Immature natural killer cell (primary cell): ENCODE results near the gene DAPK1. TPM values are rescaled to one million over a fixed set of nuclear protein-coding genes. Genes with fewer than 3 reads are reported as not detected.

Source experiments
- DNase-seq, 3 donors: peaks; one replicate each; pipeline ENCODE4 v3.0.0; 2022; ENCODE audit warnings: mixed read lengths in 1 of 3
- H3K27ac Mint-ChIP-seq, 6 donors: one replicate each; pipeline ENCODE4 v1.8.0; 2020; ENCODE audit warnings: mixed read lengths in 6 of 6, mild to moderate bottlenecking in 5 of 6, inconsistent platforms in 4 of 6, moderate library complexity in 3 of 6
- H3K27me3 Mint-ChIP-seq, 3 donors: one replicate each; pipeline ENCODE4 v1.8.0; 2020 to 2021; ENCODE audit warnings: low read depth in 3 of 3, mild to moderate bottlenecking in 3 of 3, mixed read lengths in 3 of 3, moderate library complexity in 3 of 3, inconsistent platforms in 1 of 3
- H3K36me3 Mint-ChIP-seq, 3 donors: one replicate each; pipeline ENCODE4 v1.8.0; 2020; ENCODE audit warnings: mixed read lengths in 3 of 3, inconsistent platforms in 2 of 3, mild to moderate bottlenecking in 2 of 3
- H3K4me1 Mint-ChIP-seq, 2 donors: one replicate each; pipeline ENCODE4 v1.8.0; 2020; ENCODE audit warnings: inconsistent platforms in 2 of 2, mild to moderate bottlenecking in 2 of 2, mixed read lengths in 2 of 2, moderate library complexity in 1 of 2
- H3K4me3 Mint-ChIP-seq, 5 donors: one replicate each; pipeline ENCODE4 v1.8.0; 2020; ENCODE audit warnings: mild to moderate bottlenecking in 5 of 5, mixed read lengths in 5 of 5, inconsistent platforms in 3 of 5, moderate library complexity in 3 of 5
- H3K9me3 Mint-ChIP-seq, 6 donors: one replicate each; pipeline ENCODE4 v1.8.0; 2020; ENCODE audit warnings: mild to moderate bottlenecking in 6 of 6, mixed read lengths in 6 of 6, inconsistent platforms in 4 of 6, moderate library complexity in 3 of 6
- polyA plus RNA-seq, 3 donors: library from polyadenylated mRNA; unstranded; fragments of 300-500 nt; fragmentation: Illumina TruSeq; gene quantifications; one replicate each; pipeline ENCODE4 v1.2.3, GENCODE V29; 2021

DAPK1 gene
- 1 to 10 TPM in 1 of 3 donors, under 1 TPM in 1, not detected in 1; 0.82 to 1.3 TPM for polyA plus RNA-seq

DNA sequence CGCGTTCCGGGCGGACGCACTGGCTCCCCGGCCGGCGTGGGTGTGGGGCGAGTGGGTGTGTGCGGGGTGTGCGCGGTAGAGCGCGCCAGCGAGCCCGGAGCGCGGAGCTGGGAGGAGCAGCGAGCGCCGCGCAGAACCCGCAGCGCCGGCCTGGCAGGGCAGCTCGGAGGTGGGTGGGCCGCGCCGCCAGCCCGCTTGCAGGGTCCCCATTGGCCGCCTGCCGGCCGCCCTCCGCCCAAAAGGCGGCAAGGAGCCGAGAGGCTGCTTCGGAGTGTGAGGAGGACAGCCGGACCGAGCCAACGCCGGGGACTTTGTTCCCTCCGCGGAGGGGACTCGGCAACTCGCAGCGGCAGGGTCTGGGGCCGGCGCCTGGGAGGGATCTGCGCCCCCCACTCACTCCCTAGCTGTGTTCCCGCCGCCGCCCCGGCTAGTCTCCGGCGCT, at the start of gene DAPK1:
TSS of gene DAPK1 (plus strand) at position 264 of the 442 bp plus-strand sequence. CDS start 1,211 bp downstream, outside the sequence.
- H3K36me3 Mint-ChIP-seq: no peaks in the 10 kb centered on the region
- peak within 1 kb of the TSS in 4 of 5 donors; percentile 48 to 80 (median 59) for H3K4me3 Mint-ChIP-seq
- peaks cover 4 to 20% (median 19%) of the 10 kb centered on the region in 3 donors for H3K27me3 Mint-ChIP-seq
- peaks cover 0 to 1% (median 0%) of the 10 kb centered on the region in 6 donors for H3K9me3 Mint-ChIP-seq
- DNase-seq: no peak
- H3K27ac Mint-ChIP-seq: no peak within 1 kb of the TSS
- peaks cover 0 to 4% of the 10 kb centered on the region in 2 donors for H3K4me1 Mint-ChIP-seq

DNA sequence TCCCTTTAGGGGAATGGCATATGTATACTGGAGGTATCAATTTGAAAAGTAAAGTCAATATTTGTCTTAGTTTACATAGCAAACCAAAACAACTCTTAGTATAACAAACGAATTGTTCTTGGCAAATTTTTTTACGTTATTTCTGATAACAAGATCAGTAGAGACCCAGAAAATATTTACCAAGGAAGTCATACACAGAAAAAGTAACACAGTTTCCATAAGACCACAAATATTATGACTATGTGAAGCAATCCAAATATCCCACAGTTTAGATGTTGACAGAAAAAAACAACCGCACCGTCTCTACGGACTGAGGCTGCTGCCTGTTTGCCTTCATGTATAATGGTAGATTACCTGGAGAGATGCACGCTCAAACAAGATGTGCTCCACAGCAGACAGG, 46.5 kb upstream of the DAPK1 start:
- no peak overlapping the region for H3K27ac Mint-ChIP-seq

DNA sequence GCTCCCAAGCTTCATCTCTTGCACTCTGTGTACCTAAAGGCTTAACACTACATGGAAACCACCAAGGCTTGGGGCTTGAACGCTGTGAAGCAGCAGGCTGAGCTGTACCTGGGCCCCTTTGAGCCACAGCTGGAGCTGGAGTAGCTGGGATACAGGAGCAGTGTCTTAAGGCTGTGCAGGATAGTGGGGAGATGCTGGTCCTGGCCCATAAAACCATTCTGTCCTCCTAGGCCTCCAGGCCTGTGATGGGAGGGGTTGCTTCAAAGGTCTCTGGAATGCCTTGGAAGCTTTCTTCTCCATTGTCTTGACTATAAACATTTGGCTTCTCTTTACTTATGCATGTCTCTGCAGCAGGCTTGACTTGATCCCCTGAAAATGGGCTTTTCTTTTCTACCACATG, 42.3 kb upstream of the DAPK1 start:
- Mint-ChIP-seq H3K27me3 (peaks cover 1 to 8% (median 1%) of the 10 kb centered on the region in 3 donors), H3K36me3 (peaks cover 0 to 6% (median 5%) of the 10 kb centered on the region in 3 donors), H3K4me1 (no peaks in the 10 kb centered on the region), H3K4me3 (no peak overlapping the region), H3K27ac (no peak overlapping the region), H3K9me3 (peaks cover 0 to 5% (median 0%) of the 10 kb centered on the region in 6 donors)
- no peak for DNase-seq

More for the DNA sequence above, 46.5 kb upstream of the DAPK1 start:
- H3K36me3 Mint-ChIP-seq: peaks cover 0 to 6% (median 0%) of the 10 kb centered on the region in 3 donors
- H3K9me3 Mint-ChIP-seq: peaks cover 0 to 5% (median 0%) of the 10 kb centered on the region in 6 donors
- DNase-seq: no peak
- H3K4me3 Mint-ChIP-seq: no peak overlapping the region
- H3K27me3 Mint-ChIP-seq: peaks cover 1 to 9% (median 5%) of the 10 kb centered on the region in 3 donors
- H3K4me1 Mint-ChIP-seq: peaks cover 3 to 7% of the 10 kb centered on the region in 2 donors

DNA sequence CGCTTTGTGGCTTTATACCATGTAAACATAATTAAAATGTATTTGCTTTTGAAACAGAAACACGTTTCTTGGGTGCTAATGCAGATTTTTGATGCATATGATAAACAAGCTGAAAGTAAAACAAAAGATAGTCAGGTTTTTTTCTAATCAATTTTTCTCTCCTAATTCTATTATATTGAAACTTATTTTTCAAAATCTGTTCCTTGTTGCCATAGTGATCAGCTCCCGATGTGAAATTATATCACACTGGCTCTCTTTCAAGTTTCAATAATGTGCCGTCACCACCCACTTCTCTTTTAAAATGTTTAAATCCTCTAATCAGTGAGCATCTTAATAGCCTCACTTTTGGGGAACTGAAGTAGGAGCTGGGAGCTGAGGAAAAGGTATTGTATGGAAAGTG, 36.4 kb upstream of the DAPK1 start:
- no peak for DNase-seq
- H3K4me3 Mint-ChIP-seq: no peak overlapping the region
- peaks cover 7 to 10% of the 10 kb centered on the region in 2 donors for H3K4me1 Mint-ChIP-seq
- H3K9me3 Mint-ChIP-seq: peaks cover 0 to 2% (median 0%) of the 10 kb centered on the region in 6 donors
- H3K27me3 Mint-ChIP-seq: peaks cover 0 to 8% (median 3%) of the 10 kb centered on the region in 3 donors
- H3K27ac Mint-ChIP-seq: no peak overlapping the region
- peaks cover 0 to 5% (median 0%) of the 10 kb centered on the region in 3 donors for H3K36me3 Mint-ChIP-seq

DNA sequence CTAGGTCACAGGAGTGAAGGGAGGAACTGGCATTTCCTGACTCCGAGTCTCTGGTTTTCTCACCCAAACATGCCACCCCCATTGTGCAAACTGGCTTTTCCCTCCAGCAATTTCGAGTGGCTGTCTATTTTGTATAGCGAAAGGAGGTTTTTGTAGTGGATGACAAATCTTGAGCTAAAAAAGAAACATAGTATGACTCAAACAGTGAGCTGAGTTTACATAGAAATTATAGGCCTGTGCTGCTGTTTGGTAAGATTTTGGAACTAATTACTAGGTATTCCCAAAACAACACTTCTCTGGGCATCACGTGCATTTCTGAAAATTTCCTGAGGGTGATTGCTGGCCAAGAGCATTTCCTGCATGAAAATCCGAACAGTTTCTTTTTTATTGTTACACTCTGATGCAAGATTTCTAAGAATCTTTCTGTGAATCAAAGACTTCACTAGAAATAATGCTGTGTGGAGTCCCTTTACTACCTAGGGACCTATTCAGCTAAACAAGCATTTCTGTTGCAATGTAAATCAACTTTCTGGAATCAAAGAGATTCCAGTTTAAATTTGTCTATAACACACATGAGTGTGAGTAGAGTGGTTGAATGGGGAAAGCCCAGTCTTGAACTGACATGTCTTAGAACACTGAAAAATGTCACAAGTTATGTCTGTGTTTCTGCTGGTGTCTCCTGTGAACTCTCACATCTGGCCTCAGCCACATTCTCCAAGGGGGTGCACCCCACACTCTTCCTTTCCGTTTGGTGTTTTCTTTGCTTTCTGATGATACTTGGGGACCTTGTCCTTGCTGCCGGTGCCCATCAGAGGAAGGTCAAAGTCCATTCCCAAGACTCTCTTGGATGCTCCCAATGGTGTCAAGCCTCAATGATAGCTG, 33.3 kb upstream of the DAPK1 start:
- Mint-ChIP-seq H3K36me3 (no peaks in the 10 kb centered on the region), H3K4me1 (peaks cover 7 to 10% of the 10 kb centered on the region in 2 donors), H3K27ac (peak overlapping the region in 2 of 6 donors; percentile 60 to 72), H3K4me3 (peak overlapping the region in 2 of 5 donors; percentile 52 to 56), H3K27me3 (peaks cover 0 to 3% (median 3%) of the 10 kb centered on the region in 3 donors), H3K9me3 (peaks cover 0 to 2% (median 0%) of the 10 kb centered on the region in 6 donors)
- no peak for DNase-seq

DNA sequence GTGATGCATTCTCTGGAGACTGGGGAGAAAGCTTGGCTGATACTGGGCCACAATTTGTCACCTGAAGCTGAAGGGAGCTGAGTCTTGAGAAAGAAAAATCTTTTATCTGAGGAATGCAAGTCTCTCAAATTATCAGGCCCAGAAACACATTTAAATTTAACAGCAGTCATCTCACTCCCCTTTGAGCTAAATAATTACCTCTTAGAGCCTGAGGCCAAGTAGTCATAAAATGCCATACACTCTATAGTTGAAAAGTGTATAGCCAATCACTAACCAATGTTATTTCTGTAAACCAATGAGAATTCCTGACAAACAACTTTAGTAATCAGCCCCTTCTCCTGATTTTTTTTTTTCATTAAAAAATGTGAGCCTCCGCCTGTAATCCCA, 32.7 kb upstream of the DAPK1 start:
- H3K27ac Mint-ChIP-seq: peak overlapping the region in 2 of 6 donors; percentile 60 to 72
- H3K36me3 Mint-ChIP-seq: no peaks in the 10 kb centered on the region
- H3K9me3 Mint-ChIP-seq: peaks cover 0 to 2% (median 0%) of the 10 kb centered on the region in 6 donors
- no peak for DNase-seq
- H3K27me3 Mint-ChIP-seq: peaks cover 0 to 3% (median under 1%) of the 10 kb centered on the region in 3 donors
- H3K4me3 Mint-ChIP-seq: peak overlapping the region in 2 of 5 donors; percentile 52 to 56
- H3K4me1 Mint-ChIP-seq: peaks cover 7 to 10% of the 10 kb centered on the region in 2 donors

DNA sequence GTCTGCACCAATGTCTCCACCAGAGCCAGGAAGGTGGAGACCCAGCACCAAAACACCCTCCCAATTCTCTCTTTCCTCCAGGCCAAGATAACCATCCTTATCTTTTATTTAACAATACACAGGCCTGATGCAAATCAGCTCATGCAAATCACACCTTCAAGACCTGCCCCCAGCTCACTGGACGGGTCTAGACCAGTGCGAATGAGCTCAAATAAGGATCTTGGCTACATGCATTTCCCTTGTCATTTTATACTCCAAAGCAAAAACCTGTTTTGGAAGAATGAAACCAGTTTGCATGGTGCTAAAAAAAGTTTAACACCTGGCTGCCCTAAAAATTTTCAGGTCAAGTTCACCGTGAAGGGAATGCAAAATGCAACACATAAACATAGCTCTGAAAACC, 31.9 kb upstream of the DAPK1 start:
- Mint-ChIP-seq H3K27me3 (peaks cover 0 to 3% (median 0%) of the 10 kb centered on the region in 3 donors), H3K36me3 (no peaks in the 10 kb centered on the region), H3K4me3 (no peak overlapping the region), H3K9me3 (peaks cover 0 to 2% (median 0%) of the 10 kb centered on the region in 6 donors), H3K27ac (no peak overlapping the region), H3K4me1 (peaks cover 7 to 10% of the 10 kb centered on the region in 2 donors)
- DNase-seq: no peak

DNA sequence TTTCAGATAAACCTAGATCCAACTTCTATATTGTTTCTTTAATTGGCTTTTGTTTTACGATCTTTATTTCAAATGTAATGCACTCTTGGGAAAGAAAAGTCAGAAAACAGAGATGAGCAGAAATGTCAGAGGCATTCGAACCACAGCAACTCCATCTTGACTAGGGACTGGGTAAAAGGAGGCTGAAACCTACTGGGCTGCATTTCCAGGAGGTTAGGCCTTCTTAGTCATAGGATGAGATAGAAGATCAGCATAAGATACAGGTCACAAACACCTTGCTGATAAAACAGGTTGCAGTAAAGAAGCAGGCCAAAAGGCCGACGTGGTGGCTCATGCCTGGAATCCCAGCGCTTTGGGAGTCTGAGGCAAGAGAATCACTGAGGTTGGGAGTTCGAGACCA, 30.5 kb upstream of the DAPK1 start:
- no peaks in the 10 kb centered on the region for H3K36me3 Mint-ChIP-seq

DNA sequence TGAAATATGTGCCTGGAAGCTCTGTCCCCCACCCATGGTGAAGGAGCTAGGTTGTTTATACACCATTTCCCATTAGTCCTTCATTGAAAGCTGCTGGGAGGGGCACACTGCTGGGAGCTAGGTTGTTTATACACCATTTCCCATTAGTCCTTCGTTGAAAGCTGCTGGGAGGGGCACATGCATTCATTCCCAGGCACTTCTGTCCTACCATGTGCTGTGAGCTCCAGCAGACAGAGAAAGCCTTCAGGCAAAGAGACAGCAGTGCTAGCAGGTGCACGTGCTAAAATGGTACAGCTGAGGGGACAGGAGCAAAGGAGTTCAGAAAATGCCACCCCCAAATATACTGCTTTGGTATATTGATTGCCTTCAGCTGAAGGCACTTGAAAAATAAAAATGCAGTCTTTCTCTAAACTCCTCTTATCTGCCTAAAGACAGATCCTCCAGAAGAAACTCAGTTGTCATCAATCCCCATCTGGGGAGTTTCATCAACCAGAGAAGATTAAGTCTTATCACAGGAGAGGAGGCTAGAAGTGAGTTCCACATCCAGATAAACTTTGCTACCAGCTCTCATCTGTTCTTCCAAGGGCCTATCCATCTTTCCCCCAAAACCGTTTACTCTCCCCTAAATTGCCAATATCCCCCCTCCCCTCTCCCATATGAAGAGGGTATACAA, 27.7 kb upstream of the DAPK1 start:
- peaks cover 0 to 1% (median 0%) of the 10 kb centered on the region in 3 donors for H3K27me3 Mint-ChIP-seq
- no peak for DNase-seq
- no peak overlapping the region for H3K4me3 Mint-ChIP-seq
- peaks cover 0 to 1% of the 10 kb centered on the region in 2 donors for H3K4me1 Mint-ChIP-seq
- H3K36me3 Mint-ChIP-seq: no peaks in the 10 kb centered on the region
- H3K27ac Mint-ChIP-seq: no peak overlapping the region
- peaks cover 0 to 2% (median 0%) of the 10 kb centered on the region in 6 donors for H3K9me3 Mint-ChIP-seq

More for the DNA sequence above, 30.5 kb upstream of the DAPK1 start:
- DNase-seq: no peak
- Mint-ChIP-seq H3K27ac (no peak overlapping the region), H3K9me3 (peaks cover 0 to 2% (median 0%) of the 10 kb centered on the region in 6 donors), H3K27me3 (peaks cover 0 to 3% (median 0%) of the 10 kb centered on the region in 3 donors), H3K4me1 (peaks cover 7 to 10% of the 10 kb centered on the region in 2 donors), H3K4me3 (no peak overlapping the region)

DNA sequence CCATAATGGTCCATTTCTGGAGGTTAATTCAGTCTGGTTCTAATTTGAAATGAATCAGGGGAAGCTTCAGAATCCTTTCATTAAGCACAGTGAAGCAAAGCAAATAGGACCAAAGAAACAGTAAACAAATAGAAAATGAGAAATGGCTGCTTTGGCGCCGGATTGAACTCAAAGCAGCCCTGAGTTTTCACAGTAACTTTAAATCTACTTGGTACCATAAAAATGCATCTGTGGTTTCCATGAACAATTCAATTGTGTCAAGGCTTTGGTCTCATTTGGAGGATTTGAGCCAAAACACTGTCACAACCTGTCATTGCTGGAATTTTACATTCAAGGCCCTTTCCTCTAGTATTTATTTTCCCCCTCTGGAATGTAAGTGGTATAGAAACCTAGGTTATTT, 25.9 kb upstream of the DAPK1 start:
- Mint-ChIP-seq H3K4me1 (no peaks in the 10 kb centered on the region), H3K9me3 (no peaks in the 10 kb centered on the region), H3K4me3 (no peak overlapping the region), H3K27ac (no peak overlapping the region), H3K27me3 (no peaks in the 10 kb centered on the region), H3K36me3 (no peaks in the 10 kb centered on the region)
- DNase-seq: no peak

DNA sequence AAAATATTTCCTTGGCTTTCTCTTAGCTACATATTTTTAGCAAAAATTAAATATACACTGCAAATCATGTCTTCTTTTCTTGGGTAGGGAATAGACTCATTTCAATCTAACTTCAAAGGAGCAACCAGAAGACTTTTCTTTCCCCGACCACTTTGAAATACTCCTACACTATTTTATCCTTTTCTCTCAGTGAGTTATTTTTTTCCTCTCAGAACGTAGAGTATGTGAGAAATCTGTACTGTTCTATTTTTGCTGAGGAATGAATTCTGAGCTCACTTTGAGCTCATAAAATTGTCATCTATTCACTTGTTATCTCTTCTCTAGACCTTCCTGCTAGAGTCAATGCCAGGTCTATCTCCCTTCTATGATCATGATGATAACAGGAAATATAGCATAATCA, 22.2 kb upstream of the DAPK1 start:
- Mint-ChIP-seq H3K9me3 (no peaks in the 10 kb centered on the region), H3K27ac (no peak overlapping the region), H3K4me3 (no peak overlapping the region), H3K4me1 (peaks cover 2 to 5% of the 10 kb centered on the region in 2 donors), H3K36me3 (no peaks in the 10 kb centered on the region), H3K27me3 (peaks cover 0 to 2% (median 0%) of the 10 kb centered on the region in 3 donors)
- DNase-seq: no peak

DNA sequence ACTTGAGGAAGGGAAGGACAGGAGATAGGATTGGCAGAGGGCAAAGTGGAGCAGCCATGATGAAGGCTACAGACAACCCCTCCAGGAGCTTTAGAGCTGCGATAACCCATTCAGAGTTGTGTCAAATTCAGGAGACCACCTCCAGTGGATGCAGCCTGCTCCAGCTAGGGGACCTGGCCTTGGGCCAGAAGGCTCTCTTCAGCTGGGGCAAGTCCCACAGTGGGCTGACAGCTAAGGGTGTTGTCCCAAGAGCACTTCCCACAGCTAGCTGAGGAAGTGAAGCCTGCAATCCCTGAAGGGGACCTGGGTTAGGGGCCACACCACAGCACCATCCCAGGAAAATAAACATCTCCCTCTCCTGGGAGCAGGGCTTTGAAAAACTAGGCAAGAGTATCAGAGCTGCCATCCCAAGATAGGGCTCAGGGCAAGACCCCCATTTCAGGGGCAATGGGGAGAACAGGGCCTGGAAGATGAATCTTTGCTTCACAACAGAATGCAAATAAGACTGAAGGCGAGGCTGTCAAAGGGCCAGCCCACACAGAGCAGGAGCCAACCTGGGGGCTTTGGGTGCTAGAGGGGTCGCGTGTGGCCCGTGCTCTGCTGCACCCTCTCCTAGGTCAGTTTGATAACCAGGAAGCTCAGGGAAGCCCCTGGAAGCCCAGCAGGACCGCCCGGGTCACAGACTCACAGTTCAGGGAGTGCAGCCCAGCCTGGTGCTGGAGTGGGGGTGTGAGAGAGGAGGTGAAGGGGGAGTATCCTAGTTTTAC, 19.3 kb upstream of the DAPK1 start:
- H3K9me3 Mint-ChIP-seq: no peaks in the 10 kb centered on the region
- H3K27ac Mint-ChIP-seq: no peak overlapping the region
- no peaks in the 10 kb centered on the region for H3K36me3 Mint-ChIP-seq
- DNase-seq: no peak
- peaks cover 0 to 2% (median 0%) of the 10 kb centered on the region in 3 donors for H3K27me3 Mint-ChIP-seq
- H3K4me1 Mint-ChIP-seq: peaks cover 2 to 5% of the 10 kb centered on the region in 2 donors
- no peak overlapping the region for H3K4me3 Mint-ChIP-seq

DNA sequence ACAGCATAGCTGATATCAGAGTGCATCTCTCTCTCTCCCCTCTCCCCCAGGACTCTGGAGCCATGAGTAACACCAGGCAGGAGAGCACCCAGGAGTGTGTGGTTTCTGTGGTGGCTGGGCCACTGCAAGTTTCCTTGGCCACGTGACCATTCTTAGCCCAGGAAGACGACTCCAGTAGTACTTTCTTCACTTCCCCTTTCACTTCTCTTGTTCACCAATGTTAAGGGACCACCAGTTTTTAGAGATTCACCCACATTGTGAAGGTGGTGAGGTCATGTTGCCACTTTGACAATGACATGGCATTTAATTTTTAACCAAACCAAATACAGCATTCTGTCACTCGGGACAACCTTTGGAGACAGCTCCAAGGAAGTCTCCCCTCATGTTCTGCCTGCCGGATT, 17.9 kb upstream of the DAPK1 start:
- Mint-ChIP-seq H3K9me3 (no peaks in the 10 kb centered on the region), H3K4me3 (no peak overlapping the region), H3K27me3 (peaks cover 0 to 2% (median 0%) of the 10 kb centered on the region in 3 donors), H3K4me1 (peaks cover 2 to 5% of the 10 kb centered on the region in 2 donors), H3K27ac (no peak overlapping the region), H3K36me3 (no peaks in the 10 kb centered on the region)
- DNase-seq: no peak
